Subcutaneous adipose tissue (tissue), 4 donors: ENCODE measurements around the gene XYLB. TPM values are rescaled to one million over a fixed set of nuclear protein-coding genes. Genes with fewer than 3 reads are reported as not detected.

Source experiments
- total RNA-seq, 4 donors: library from RNA; depleted of rRNA; stranded (reverse); fragments of >200 nt; gene quantifications; one replicate each; pipeline ENCODE4 v1.1.0, GENCODE V29; 2016
- TF ChIP-seq, protein P1 (sequence below): fragments of 450-650 bp; IDR thresholded peaks from one replicate; pipeline ENCODE4 v1.5.1; 2016; ENCODE audit warnings: low read depth, mild to moderate bottlenecking, control low read depth, antibody characterized with exemption, moderate library complexity

The XYLB gene
- total RNA-seq, 4 donors from 2014 or later: 3.0 to 3.7 (median 3.3) TPM

DNA sequence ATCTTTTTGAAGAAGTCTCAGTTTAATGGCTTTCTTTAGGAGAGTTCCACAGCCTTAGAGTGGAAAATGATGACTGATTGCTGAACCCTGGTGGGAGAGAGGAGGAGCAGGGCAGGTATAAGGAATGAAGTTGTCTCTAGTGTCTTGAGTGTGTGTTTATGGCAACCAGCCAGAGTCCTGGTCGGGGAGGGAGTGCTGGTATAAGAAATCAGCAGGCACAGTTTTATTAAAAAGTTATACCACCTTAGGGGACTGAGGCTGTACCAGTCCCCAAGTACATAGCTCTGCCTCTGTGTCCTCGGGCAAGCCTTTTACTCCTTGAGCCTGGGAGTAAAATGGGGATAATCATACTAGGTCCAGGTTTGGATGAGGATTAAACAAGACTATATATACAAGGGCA, 34.6 kb upstream of the XYLB start:
- TF ChIP-seq, protein P1, sequence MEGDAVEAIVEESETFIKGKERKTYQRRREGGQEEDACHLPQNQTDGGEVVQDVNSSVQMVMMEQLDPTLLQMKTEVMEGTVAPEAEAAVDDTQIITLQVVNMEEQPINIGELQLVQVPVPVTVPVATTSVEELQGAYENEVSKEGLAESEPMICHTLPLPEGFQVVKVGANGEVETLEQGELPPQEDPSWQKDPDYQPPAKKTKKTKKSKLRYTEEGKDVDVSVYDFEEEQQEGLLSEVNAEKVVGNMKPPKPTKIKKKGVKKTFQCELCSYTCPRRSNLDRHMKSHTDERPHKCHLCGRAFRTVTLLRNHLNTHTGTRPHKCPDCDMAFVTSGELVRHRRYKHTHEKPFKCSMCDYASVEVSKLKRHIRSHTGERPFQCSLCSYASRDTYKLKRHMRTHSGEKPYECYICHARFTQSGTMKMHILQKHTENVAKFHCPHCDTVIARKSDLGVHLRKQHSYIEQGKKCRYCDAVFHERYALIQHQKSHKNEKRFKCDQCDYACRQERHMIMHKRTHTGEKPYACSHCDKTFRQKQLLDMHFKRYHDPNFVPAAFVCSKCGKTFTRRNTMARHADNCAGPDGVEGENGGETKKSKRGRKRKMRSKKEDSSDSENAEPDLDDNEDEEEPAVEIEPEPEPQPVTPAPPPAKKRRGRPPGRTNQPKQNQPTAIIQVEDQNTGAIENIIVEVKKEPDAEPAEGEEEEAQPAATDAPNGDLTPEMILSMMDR: no peak

DNA sequence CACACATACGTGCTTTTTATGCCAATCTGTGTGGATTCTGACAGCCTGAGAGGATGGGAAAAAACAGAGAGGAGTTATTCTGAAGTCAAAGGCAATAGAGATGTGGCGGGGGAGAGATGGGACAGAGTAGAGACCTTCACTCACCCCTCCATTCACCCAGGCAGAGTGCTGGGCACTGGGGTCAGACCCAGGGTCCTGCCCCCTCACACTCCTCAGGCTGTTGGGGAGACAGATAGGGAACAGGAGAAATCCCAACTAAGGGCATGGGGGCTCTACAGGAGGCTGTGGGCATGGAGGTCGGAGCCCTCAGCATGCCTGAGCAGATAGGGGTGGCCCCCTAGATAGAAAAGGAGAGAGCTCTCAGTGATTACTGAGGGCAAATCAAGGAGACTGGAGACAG, 34.2 kb upstream of the XYLB start:
- TF ChIP-seq, protein P1: no peak

DNA sequence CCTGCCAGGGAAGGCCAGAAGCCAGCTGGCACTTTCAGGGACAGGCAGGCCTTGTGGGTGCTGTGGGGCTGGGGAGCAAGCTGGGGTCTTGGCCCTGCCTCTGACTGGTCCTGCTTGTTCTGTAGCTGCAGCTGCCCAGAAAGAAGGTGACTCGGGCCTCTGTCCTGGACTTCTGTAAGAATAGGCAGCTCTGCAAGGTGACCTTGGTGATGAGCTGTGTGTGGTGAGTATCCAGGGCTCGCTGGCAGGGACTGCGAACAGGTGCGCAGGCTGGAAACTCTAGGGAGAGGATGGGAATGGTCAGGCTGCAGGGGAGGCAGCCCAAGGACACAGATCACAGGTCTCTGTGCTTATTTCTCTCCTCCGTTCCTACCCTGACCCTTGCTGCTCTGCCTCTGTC, 33.3 kb upstream of the XYLB start:
- TF ChIP-seq, protein P1: no peak

DNA sequence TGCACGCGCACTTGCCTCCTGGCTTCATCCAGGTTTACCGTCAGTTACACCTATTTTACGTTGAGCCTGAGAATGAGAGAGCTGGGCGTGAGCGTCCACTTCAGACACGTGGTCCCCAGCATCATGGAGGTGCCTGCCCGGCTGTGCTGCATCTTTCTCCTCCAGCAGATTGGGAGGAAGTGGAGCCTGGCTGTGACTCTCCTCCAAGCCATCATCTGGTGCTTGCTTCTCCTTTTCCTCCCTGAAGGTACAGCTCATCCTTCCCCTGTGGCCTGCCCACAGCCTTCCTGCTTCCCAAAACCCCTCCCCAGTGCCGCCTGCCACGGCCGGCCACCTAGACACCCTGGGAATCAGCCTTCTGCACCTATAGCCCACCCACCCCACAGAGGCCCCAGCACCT, 32.9 kb upstream of the XYLB start:
- TF ChIP-seq, protein P1: no peak

DNA sequence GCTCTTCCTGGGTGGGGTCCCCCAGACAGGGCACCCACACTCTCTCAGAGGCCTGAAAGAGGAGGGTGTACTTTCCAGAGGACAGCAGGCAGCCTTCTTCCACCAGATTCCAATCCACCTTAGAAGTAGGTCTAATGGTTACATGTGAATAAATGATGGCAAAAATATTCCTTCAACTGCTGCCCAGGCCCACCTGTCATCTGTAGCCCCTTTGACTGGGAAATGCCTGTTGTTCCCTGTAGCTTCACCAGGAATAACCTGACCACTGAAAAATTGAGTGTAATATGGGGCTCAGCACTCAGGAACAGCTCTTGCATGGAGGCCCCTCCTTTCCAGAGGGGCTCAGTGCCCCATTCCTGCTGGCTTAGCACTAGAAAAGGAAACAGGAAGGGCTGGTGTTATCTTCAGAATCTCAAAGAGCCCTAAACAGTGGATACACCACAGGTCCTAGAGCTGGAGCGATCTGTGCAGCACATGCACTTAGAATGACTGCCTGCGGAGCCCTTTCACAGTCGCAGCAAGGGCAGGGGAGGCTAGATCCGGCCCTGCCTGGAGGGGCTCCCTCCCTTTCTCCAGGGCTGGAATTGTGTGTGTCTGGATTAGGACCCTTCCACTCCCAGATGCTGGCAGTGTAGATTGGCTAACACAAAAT, 32.3 kb upstream of the XYLB start:
- TF ChIP-seq, protein P1: no peak

DNA sequence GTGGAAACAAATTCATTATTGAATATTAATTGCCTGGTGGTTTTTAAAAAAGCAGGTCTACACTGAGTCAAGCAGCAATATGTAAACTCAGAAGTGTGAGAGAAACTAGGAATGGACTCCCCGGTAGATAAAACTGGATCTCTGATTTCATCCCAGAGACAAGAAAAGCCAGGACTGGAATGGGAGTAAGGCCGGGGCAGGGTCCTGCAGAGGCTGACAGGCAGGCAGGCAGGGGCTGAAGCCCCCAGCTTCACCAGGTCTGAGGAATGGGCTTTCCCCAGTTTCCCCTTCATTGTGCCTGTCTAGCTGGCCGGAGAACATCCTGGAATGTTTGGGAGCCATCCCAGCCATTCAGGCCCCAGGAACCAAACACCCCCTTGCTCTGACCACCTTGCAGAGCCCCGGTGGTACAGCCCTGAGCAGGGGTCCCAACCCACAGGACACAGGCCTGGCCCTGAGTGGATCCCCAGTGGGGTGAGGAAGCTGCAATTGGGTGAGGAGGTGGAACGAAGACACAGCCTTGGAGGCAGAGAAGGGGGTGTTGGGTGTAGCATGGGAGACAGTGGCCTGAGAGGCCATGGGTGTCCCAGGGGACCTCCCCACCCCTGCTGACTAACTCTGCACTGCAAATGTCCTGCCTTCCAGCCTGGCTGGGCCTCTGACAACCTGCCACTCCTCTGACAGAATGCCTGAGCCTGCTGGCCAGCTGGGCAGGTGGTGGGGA, 31.7 kb upstream of the XYLB start:
- TF ChIP-seq, protein P1: no peak

DNA sequence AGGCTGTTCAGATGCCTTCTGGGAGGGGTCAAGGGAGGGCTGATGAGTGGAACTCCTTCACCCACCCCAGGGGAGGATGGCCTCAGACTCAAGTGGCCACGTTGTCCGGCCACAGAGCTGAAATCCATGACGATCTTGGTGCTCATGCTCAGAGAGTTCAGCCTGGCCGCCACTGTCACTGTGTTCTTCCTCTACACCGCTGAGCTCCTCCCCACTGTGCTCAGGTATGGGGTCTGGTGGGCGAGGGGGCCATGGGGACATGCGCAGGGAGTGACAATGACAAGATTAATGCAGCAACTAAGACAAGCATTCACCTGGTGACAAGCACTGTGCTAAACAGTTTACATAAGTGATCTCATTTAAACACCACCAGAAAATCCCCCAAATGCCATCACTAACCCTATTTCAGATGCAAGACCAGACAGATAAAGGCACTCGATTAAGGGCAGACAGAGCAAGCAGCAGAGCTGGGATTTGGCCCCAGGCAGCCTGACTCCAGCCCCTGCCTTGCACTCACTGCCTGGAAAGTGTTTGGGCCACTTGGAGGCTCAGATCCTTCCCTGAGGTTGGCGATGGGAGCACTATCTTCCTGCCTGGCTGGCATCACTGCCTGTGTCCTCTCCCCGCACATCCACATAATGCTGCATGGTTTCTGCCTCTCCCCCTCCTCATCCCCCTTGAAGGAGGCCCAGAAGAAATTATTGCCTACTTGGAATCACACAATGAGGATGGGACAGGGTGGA, 30.9 kb upstream of the XYLB start:
- TF ChIP-seq, protein P1: no peak
